ENCODE results near the gene PEAK1. TPM values are rescaled to one million over a fixed set of nuclear protein-coding genes. Genes with fewer than 3 reads are reported as not detected.

The PEAK1 gene
- total and polyA plus RNA-seq, 7 experiments from 2014 or later = 1.2 to 31.0 (median 12.7) TPM

DNA sequence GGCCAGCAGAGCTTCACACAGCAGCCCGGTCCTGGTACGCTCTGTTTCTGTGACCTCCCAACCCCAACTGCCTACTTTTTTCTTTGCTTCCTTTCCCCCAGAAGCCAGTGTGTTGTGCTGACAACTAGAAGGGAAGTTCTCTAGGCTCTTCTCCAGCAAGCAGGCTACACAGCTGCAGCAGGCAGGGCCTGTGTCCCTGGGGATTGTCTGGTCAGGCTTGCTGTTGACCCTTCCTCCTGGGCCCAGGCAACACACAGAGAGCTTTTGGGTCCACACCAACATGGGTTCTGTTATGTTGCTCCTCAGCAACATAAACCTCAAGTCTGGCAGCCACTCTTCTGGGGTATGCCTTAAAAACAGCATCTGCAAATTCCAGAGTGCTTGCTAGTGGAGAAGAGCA, 312.8 kb downstream of the PEAK1 start:
- Mint-ChIP-seq H3K27ac (no peak overlapping the region), H3K4me1 (peaks cover 0 to 9% (median 0%) of the 10 kb centered on the region in 7 donors), H3K36me3 (no peaks in the 10 kb centered on the region), H3K27me3 (no peaks in the 10 kb centered on the region), H3K4me3 (no peak overlapping the region), H3K9me3 (no peaks in the 10 kb centered on the region)
- intact Hi-C loops (cut with micrococcal nuclease) = loop anchor here (1.0 to 2.0 kb wide), 3 partner anchors 390 to 436 kb away; no protein-coding TSS in a partner anchor
- CTCF ChIA-PET = interaction anchor here (0.7 to 1.5 kb wide), 4 partner anchors 52 to 436 kb away, joined by 3 to 8 read pairs (median 4); no protein-coding TSS in a partner anchor
- no peak overlapping the region for H3K27ac ChIP-seq (ENCODE audit: low read depth, low read length)
- no peaks in the 10 kb centered on the region for H3K9me3 ChIP-seq (ENCODE audit: control insufficient read depth in 2 of 3, low read length in 3 of 3)
- H3K27me3 ChIP-seq (ENCODE audit: control insufficient read depth in 2 of 2, insufficient read depth in 2 of 2, low read length in 2 of 2) = no peaks in the 10 kb centered on the region
- H3K36me3 ChIP-seq (ENCODE audit: control insufficient read depth in 2 of 3, insufficient read depth in 3 of 3, low read length in 3 of 3) = no peaks in the 10 kb centered on the region
- no peak overlapping the region for H3K4me3 ChIP-seq (ENCODE audit: low read length)
- no peak for DNase-seq
- no peak for ATAC-seq
- no peaks in the 10 kb centered on the region for H3K4me1 ChIP-seq (ENCODE audit: control insufficient read depth in 2 of 2, insufficient read depth in 2 of 2, low read length in 2 of 2)
- POLR2A ChIA-PET = interaction anchor here (1.7 kb wide), 1 partner anchor 112 kb away, joined by 4 read pairs; the partner anchor contains the start of gene PSTPIP1

GRCh38 chr15:77104155-77104554, 315.7 kb downstream of the PEAK1 start:
- Mint-ChIP-seq H3K27me3 (no peaks in the 10 kb centered on the region), H3K36me3 (no peaks in the 10 kb centered on the region), H3K4me3 (no peak overlapping the region), H3K9me3 (no peaks in the 10 kb centered on the region), H3K27ac (no peak overlapping the region), H3K4me1 (peaks cover 0 to 9% (median 0%) of the 10 kb centered on the region in 7 donors)
- intact Hi-C loops (cut with micrococcal nuclease) = no loop called here
- no peak for ATAC-seq
- Histone ChIP-seq H3K27me3 (ENCODE audit: control insufficient read depth in 2 of 2, insufficient read depth in 2 of 2, low read length in 2 of 2) (no peaks in the 10 kb centered on the region), H3K4me1 (ENCODE audit: control insufficient read depth in 2 of 2, insufficient read depth in 2 of 2, low read length in 2 of 2) (no peaks in the 10 kb centered on the region), H3K27ac (ENCODE audit: low read depth, low read length) (no peak overlapping the region), H3K4me3 (ENCODE audit: low read length) (no peak overlapping the region), H3K36me3 (ENCODE audit: control insufficient read depth in 2 of 3, insufficient read depth in 3 of 3, low read length in 3 of 3) (no peaks in the 10 kb centered on the region), H3K9me3 (ENCODE audit: control insufficient read depth in 2 of 3, low read length in 3 of 3) (no peaks in the 10 kb centered on the region)
- POLR2A ChIA-PET = no interaction called here
- CTCF ChIA-PET = no interaction called here
- no peak for DNase-seq

DNA sequence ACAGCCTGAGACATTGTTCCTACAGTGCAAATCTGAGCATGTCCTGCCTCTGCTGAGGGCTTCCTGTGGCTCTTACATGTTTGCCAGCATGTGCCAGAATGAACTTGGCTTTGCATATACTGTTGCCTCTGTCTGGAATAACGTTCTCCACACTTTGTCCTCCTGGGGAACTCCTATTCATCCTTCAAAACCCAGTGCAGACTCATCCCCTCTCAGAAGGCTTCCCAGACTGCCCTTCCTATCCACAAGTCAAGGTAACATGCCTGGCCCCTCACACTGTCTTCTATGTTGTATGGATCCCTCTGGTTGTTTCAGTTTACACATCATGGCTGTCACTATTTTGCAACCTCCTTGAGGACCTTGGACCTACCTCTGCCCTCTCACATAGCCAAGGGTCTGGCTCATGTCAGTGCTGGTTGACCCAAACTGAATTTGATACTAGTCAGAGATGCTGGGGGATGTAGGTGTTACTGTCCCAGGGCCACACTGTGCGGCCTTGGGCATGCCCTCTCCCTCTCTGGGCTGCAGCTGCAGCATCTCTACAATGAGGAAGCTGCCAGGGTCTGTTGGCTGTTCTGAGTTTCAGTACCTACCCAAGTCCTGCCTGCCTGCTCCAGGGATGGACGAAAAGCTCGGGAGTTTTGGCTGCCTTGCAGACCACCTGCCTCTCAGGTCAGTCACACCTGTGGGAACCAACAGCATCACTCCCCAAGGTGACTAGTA, 320.0 kb downstream of the PEAK1 start:
- Histone ChIP-seq H3K36me3 (ENCODE audit: control insufficient read depth in 2 of 3, insufficient read depth in 3 of 3, low read length in 3 of 3) (no peaks in the 10 kb centered on the region), H3K9me3 (ENCODE audit: control insufficient read depth in 2 of 3, low read length in 3 of 3) (no peaks in the 10 kb centered on the region), H3K4me1 (ENCODE audit: control insufficient read depth in 2 of 2, insufficient read depth in 2 of 2, low read length in 2 of 2) (no peaks in the 10 kb centered on the region), H3K4me3 (ENCODE audit: low read length) (no peak overlapping the region), H3K27ac (ENCODE audit: low read depth, low read length) (no peak overlapping the region), H3K27me3 (ENCODE audit: control insufficient read depth in 2 of 2, insufficient read depth in 2 of 2, low read length in 2 of 2) (no peaks in the 10 kb centered on the region)
- no peaks in the 10 kb centered on the region for H3K36me3 Mint-ChIP-seq
- H3K27me3 Mint-ChIP-seq = no peaks in the 10 kb centered on the region
- H3K9me3 Mint-ChIP-seq = no peaks in the 10 kb centered on the region
- no peak for DNase-seq
- no peak overlapping the region for H3K4me3 Mint-ChIP-seq
- POLR2A ChIA-PET = no interaction called here
- H3K27ac Mint-ChIP-seq = peak overlapping the region in 1 of 9 donors; percentile 1
- no peak for ATAC-seq
- H3K4me1 Mint-ChIP-seq = peaks cover 0 to 9% (median 0%) of the 10 kb centered on the region in 7 donors
- CTCF ChIA-PET = no interaction called here
- intact Hi-C loops (cut with micrococcal nuclease) = no loop called here

- Histone ChIP-seq H3K4me3 (ENCODE audit: low read length) (no peak overlapping the region), H3K27me3 (ENCODE audit: control insufficient read depth in 2 of 2, insufficient read depth in 2 of 2, low read length in 2 of 2) (no peaks in the 10 kb centered on the region), H3K36me3 (ENCODE audit: control insufficient read depth in 2 of 3, insufficient read depth in 3 of 3, low read length in 3 of 3) (no peaks in the 10 kb centered on the region), H3K4me1 (ENCODE audit: control insufficient read depth in 2 of 2, insufficient read depth in 2 of 2, low read length in 2 of 2) (no peaks in the 10 kb centered on the region), H3K27ac (ENCODE audit: low read depth, low read length) (no peak overlapping the region), H3K9me3 (ENCODE audit: control insufficient read depth in 2 of 3, low read length in 3 of 3) (no peaks in the 10 kb centered on the region)
- ChIA-PET POLR2A (no interaction called here), CTCF (no interaction called here)
- ATAC-seq (no peak), DNase-seq (no peak)
- Mint-ChIP-seq H3K27me3 (no peaks in the 10 kb centered on the region), H3K36me3 (no peaks in the 10 kb centered on the region), H3K9me3 (no peaks in the 10 kb centered on the region), H3K27ac (no peak overlapping the region), H3K4me1 (peaks cover 0 to 3% (median 0%) of the 10 kb centered on the region in 7 donors), H3K4me3 (no peak overlapping the region)
- intact Hi-C loops (cut with micrococcal nuclease) = no loop called here
These were observed 321.3 kb downstream of the PEAK1 start for GRCh38 chr15:77098572-77098971.

GRCh38 chr15:77097921-77098320, 322.0 kb downstream of the PEAK1 start:
- no peak overlapping the region for H3K4me3 ChIP-seq (ENCODE audit: low read length)
- H3K27ac ChIP-seq (ENCODE audit: low read depth, low read length) = no peak overlapping the region
- ATAC-seq (no peak), DNase-seq (no peak)
- Mint-ChIP-seq H3K36me3 (no peaks in the 10 kb centered on the region), H3K4me1 (peaks cover 0 to 3% (median 0%) of the 10 kb centered on the region in 7 donors), H3K4me3 (no peak overlapping the region), H3K27ac (no peak overlapping the region), H3K27me3 (no peaks in the 10 kb centered on the region), H3K9me3 (no peaks in the 10 kb centered on the region)
- H3K36me3 ChIP-seq (ENCODE audit: control insufficient read depth in 2 of 3, insufficient read depth in 3 of 3, low read length in 3 of 3) = no peaks in the 10 kb centered on the region
- no peaks in the 10 kb centered on the region for H3K27me3 ChIP-seq (ENCODE audit: control insufficient read depth in 2 of 2, insufficient read depth in 2 of 2, low read length in 2 of 2)
- H3K4me1 ChIP-seq (ENCODE audit: control insufficient read depth in 2 of 2, insufficient read depth in 2 of 2, low read length in 2 of 2) = no peaks in the 10 kb centered on the region
- intact Hi-C loops (cut with micrococcal nuclease) = no loop called here
- ChIA-PET POLR2A (no interaction called here), CTCF (no interaction called here)
- H3K9me3 ChIP-seq (ENCODE audit: control insufficient read depth in 2 of 3, low read length in 3 of 3) = no peaks in the 10 kb centered on the region

DNA sequence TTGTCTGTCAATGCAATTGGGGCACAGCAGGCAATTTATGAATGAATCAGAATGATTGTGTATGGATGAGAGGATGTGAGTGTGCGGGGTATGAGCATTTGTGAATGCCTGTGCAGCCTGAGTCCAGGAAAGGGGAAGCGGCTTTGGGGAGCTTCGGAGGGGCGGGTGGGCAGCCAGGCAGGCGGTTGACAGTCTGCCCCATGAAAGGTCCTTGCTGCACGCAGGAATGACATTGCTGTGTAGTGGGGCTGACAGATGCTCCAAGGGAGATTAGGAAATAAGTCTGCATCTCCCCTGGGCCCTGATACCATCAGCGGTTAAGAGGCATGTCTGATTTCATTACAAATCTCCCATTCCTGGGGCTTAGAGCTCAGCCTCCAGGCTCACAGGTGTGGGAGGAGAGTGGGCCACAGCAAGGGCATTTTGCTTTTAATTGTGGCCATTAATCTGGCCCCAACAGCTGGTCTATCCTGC, 322.6 kb downstream of the PEAK1 start:
- intact Hi-C loops (cut with micrococcal nuclease) = no loop called here
- no peak overlapping the region for H3K4me3 Mint-ChIP-seq
- CTCF ChIA-PET = no interaction called here
- no peaks in the 10 kb centered on the region for H3K27me3 ChIP-seq (ENCODE audit: control insufficient read depth in 2 of 2, insufficient read depth in 2 of 2, low read length in 2 of 2)
- no peaks in the 10 kb centered on the region for H3K9me3 ChIP-seq (ENCODE audit: control insufficient read depth in 2 of 3, low read length in 3 of 3)
- H3K27ac ChIP-seq (ENCODE audit: low read depth, low read length) = no peak overlapping the region
- H3K4me1 ChIP-seq (ENCODE audit: control insufficient read depth in 2 of 2, insufficient read depth in 2 of 2, low read length in 2 of 2) = no peaks in the 10 kb centered on the region
- peaks cover 0 to 3% (median 0%) of the 10 kb centered on the region in 5 donors for H3K27me3 Mint-ChIP-seq
- no peaks in the 10 kb centered on the region for H3K36me3 Mint-ChIP-seq
- H3K4me1 Mint-ChIP-seq = peaks cover 0 to 3% (median 0%) of the 10 kb centered on the region in 7 donors
- H3K4me3 ChIP-seq (ENCODE audit: low read length) = no peak overlapping the region
- peak overlapping the region in 1 of 9 donors; percentile 48 for H3K27ac Mint-ChIP-seq
- H3K36me3 ChIP-seq (ENCODE audit: control insufficient read depth in 2 of 3, insufficient read depth in 3 of 3, low read length in 3 of 3) = no peaks in the 10 kb centered on the region
- POLR2A ChIA-PET = no interaction called here
- ATAC-seq (no peak), DNase-seq (no peak)
- H3K9me3 Mint-ChIP-seq = no peaks in the 10 kb centered on the region

DNA sequence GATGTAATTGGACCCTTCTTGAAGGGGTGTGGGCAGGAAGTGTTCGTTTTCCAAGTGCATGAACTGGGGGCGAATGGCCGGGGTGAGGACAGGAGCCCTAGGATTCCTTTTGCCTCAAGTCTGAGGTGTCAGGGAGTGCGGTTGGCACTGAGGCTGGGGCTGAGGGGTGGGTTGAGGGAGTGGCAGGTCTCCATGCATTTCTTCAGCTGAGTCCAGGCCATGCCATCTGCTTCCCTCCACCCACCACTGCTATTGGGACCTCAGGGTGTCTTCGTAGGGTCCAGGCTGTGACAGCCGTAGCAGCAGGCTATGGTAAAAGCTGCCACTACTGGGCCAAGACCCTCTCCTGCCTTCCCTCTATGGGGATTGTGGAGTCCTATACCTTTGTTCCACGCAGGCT, 323.4 kb downstream of the PEAK1 start:
- Histone ChIP-seq H3K4me3 (ENCODE audit: low read length) (no peak overlapping the region), H3K36me3 (ENCODE audit: control insufficient read depth in 2 of 3, insufficient read depth in 3 of 3, low read length in 3 of 3) (no peaks in the 10 kb centered on the region), H3K27ac (ENCODE audit: low read depth, low read length) (no peak overlapping the region), H3K27me3 (ENCODE audit: control insufficient read depth in 2 of 2, insufficient read depth in 2 of 2, low read length in 2 of 2) (no peaks in the 10 kb centered on the region), H3K9me3 (ENCODE audit: control insufficient read depth in 2 of 3, low read length in 3 of 3) (no peaks in the 10 kb centered on the region), H3K4me1 (ENCODE audit: control insufficient read depth in 2 of 2, insufficient read depth in 2 of 2, low read length in 2 of 2) (no peaks in the 10 kb centered on the region)
- H3K4me1 Mint-ChIP-seq = peaks cover 0 to 3% (median 0%) of the 10 kb centered on the region in 7 donors
- peaks cover 0 to 3% (median 0%) of the 10 kb centered on the region in 5 donors for H3K27me3 Mint-ChIP-seq
- no peaks in the 10 kb centered on the region for H3K9me3 Mint-ChIP-seq
- H3K4me3 Mint-ChIP-seq = no peak overlapping the region
- ChIA-PET CTCF (no interaction called here), POLR2A (no interaction called here)
- ATAC-seq = no peak
- H3K27ac Mint-ChIP-seq = no peak overlapping the region
- DNase-seq = no peak
- intact Hi-C loops (cut with micrococcal nuclease) = no loop called here
- H3K36me3 Mint-ChIP-seq = no peaks in the 10 kb centered on the region
